OCI-M2 (cell line): Measurements from ENCODE around the gene TTYH3.
"Not testable (repeated sequence)": the region's sequence is repeated elsewhere in the genome, so short reads cannot be mapped to it uniquely, and the experiment has no call there.

Experiments
- DNase-seq: peaks from one replicate; lab custom pipeline; 2025; ENCODE audit not compliant: unreplicated experiment; lab: John Stamatoyannopoulos, UW

TTYH3 gene

DNA sequence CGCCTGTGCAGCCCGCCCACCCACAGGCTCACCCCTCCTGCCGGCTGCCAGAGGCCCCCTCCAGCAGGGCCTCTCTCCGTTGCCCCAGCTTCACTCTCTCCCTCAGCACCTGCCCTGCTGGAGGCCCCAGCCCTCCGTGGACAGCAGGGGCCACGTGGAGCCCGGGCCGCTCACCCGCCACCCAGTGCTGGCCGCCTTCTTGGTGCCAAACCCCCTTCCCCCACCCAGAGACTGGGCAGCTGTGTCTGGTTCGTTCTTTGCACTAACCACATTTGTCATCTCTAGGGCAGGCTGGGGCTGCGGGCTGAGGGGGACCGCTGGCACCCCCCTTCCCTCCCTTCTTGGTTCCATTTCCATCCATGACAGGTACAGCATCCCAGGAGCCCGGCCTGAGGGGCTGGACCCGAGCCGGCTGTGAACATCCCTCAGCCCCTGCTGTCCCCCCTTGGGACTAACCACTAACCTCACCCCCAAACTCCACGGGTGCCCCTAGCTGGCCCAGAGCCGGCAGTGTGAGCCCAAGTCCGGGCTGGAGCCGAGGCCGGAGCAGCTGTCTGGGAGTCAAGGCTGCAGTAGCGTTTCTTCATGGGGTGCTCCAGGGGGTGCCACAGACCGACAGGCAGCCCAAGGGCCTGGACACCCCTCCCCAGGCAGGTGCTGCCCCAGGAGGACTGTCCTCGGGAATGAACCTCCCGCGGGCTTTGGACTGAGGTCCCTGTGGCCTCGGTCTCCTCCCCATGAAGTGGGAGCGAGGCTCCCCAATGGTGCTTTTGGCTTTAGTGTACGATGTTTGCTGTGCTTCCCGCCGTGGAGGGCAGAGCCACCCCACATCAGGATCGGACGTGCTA is 30.7 kb downstream of the TTYH3 start:
- no peak for DNase-seq

DNA sequence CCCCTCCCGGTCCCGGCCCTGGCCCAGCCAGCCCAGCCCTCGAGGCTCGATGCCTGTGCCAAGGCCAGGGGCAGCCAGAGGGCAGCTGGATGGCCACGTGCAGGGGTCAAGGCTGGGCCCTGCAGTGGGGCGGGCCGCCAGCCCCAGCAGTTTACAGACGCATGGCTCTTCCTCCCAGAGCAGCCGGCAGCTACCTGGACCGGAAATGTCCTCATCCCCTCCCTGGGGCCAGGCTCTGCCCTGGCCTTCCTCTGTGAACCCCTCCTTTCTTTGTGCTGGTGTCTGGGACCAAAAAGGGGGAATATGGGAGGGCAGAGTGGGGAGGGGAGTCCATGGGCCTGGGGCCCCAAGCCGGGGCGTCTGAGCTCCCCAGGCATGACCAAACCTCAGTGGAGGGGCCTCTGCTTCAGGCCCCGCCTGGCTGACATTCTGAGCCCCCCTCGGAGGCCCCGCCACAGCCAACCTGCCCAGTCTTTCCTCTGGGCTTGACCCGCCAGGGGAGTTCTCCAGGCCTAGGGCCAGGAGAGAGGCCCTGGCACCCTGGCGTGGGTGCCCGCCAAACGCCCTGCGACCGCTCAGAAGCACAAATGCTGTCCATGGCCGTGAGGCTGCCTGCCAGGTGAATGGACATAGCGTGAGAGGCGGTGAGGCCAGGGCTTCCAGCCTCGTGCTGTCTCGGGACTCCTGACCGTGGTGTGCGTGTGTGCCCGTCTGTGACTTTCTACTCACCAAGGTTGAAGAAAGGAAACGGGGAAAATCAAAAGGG is 31.5 kb downstream of the TTYH3 start:
- DNase-seq = no peak

DNA sequence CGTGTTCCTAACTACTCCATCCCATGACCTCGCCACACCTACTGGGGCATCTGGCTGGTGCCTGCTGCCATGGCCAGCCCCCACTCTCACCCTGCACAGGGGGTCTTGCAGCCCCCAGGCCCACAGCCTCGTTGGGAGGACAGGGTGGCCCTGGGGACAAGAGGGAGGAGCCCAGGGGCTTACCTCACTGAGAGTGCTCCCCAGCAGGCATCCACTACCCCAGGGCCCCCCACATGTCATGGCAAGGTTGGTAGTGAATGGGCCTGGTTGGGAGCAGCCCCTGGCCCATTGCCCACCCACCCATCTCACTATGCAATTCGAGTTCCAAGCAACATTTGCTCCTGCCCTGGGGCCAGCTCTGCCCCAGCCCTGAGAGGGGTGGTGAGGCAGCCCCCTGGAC is 32.2 kb downstream of the TTYH3 start:
- no peak for DNase-seq

DNA sequence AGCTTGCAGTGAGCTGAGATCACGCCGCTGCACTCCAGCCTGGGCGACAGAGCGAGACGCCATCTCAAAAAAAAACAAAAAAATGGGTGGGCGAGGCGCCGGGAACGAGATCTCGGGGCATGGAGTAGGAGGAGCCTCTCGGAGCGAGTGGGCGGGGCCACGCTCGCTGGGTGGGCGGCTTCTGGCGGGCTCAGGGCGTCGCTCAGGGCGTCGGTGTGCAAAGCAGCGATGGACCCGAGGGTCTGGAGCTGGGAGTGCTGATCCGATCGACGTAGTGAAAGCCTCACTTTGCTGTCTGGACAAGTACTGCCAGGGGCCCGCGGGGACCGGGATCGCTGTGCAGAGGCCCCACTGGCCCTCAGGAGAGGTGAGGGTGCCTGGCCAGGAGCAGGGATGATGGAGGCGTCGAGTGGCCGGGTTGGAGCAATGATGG is 33.6 kb downstream of the TTYH3 start:
- no peak for DNase-seq

DNA sequence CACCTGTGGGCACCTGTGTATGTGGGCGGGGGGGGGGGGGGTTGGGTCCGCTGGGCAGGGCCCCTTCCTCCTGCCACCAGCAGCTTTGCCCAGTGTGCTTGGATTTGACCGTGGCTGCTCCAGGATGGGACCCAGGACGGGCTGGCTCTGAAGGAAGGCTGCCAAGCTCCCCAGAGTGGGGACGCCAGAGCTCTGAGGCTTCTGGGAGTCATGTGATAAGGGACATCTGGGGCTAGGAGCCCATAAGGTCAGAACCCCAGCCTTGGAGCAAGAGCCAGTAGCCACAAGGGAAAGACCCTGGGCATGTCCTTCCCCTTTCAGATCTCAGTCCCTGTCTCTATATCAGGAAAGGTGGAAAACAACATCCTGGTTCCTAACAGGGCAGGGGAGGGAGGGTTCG is 34.4 kb downstream of the TTYH3 start:
- no peak for DNase-seq

DNA sequence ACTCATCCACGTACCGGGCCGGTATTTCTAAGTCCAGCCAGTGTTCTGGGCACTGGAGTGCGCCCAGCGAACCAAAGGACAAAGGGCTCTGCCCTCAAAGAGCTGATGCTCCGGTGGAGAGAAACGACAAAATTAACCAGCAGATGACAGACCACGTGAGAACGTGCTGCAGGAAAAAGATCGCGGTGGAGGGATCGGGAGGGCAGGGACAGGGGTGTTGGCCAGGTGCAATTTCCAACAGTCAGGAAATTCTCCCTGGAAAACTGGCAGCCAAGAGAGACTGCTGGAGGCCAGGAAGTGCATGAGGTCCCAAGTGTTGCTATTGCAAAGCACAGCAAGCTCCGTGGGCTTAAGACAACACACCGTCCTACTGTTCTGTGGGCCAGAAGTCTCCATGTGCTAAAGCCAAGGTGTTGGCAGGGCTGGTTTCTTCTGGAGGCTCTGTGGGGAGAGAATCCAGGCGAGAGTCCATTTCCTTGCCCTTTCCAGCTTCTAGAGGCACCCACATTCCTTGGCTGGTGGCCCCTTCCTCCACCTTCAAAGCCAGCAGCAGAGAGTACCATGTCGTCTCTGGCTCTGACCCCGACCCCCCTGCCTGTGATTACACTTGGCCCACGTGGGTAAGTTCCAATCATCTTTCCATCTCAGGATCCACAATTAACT is 34.9 kb downstream of the TTYH3 start:
- no peak for DNase-seq

DNA sequence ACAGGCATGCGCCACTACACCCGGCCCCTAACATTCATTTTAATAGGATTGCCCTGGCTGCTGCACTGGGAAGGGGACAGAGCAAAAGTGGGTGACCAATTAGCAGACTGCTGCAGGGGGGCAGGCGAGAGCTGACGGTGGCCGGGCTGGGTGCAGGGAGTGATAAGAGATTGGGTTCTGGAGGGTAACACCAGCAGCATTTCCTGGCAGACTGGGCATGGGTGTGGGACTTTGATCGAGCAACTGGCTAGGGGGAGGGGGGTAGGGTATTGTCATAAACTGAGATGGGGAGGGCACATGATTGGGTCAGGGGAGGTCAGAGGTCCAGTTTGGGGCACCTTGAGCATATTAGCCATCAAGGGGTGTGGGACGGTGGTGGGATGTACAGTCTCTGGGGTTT is 36.1 kb downstream of the TTYH3 start:
- no peak for DNase-seq

DNA sequence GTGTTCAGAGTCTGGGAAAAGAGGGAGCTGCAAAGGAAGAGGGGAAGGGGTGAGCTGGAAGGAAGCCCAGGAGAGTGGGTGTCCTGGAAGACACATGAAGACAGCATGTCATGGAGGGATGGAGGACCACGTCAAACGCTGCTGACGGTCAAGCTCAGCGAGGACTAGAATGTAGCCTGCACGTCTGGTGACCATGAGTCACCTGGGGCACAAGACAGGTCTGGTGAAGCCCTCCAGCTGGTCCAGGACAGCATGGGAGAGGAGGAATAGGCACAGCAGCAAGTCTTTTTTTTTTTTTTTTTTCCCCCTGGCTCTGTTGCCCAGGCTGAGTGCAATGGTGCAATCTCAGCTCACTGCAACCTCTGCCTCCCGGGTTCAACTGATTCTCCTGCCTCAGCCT is 36.6 kb downstream of the TTYH3 start:
- no peak for DNase-seq

DNA sequence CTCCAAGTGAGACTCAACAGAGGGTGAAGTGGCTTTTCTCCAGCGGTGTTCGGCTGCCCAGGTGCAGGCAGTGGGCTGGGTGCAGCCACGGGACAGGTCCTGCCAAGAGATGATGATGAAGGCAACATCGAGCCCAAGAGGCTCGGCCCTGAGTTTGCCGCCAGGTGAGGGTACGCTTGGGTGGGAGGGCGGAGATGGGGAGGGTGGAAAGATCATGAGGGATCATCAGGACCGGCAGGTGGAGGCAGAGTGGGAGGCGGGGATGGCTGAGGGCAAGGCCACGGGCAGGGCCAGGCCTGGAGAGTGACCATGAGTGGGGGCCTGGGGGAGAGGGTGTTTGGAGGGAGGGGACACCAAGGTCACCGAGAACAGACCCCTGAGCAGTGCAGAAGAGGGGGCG is 38.4 kb downstream of the TTYH3 start:
- DNase-seq = no peak

DNA sequence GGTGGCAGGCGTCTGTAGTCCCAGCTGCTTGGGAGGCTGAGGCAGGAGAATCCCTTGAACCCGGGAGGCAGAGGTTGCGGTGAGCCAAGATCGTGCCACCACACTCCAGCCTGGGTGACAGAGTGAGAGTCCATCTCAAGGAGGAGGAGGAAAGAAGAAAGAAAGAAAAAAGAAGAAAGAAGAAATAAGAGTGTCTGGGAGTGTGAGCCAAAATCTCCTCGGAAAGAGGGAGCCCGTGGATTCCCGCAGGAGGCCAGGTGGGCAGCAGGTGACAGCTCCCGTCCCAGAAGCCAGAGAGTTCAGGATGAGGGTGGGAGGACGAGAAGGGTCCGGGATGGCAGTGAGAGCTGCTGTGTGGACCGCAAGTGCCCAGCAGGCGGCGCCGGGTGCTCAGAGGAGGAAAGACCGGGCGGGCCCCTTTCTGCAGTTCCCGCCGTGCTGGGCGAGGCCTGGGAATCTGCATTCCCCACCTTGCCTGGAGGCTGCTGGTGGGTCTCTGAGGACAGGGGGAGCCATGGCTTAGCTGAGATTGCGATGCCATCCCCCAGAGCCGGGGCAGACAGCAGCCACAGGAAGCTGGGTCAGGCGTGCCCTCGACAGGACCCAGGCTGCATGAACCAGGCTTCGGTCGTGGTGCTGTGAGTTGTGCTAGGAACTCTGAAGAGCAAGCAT is 39.1 kb downstream of the TTYH3 start:
- DNase-seq = no peak

DNA sequence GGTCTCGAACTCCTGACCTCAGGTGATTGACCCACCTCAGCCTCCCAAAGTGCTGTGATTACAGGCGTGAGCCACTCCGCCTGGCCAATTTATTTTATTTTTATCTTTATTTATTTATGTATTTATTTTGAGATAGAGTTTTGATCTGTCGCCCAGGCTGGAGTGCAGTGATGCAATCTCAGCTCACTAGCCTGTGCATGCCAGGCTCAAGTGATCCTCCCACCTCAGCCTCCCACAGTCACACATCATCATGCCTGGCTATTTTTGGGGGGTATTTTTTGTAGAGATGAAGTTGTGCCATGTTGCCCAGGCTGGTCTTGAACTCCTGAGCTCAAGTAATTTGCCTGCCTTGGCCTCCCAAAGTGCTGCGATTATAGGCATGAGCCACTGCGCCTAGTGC is 41.4 kb downstream of the TTYH3 start:
- not testable (repeated sequence) for DNase-seq

DNA sequence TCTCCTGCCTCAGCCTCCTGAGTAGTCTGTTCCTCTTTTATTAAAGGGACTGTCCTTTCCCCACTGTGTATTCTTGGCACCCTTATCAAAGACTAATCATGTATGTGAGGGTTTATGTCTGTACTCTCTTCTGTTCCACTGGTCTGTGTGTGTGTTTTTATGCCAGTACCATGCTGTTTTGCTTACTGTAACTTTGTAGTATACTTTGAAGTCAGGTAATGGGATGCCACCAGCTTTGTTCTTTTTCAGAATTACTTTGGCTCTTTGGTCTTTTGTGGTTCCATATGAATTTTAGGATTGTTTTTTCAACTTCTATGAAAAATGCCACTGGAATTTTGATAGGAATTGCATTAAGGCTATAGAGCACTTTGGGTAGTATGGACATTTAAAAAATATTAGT is 42.1 kb downstream of the TTYH3 start:
- no peak for DNase-seq

DNA sequence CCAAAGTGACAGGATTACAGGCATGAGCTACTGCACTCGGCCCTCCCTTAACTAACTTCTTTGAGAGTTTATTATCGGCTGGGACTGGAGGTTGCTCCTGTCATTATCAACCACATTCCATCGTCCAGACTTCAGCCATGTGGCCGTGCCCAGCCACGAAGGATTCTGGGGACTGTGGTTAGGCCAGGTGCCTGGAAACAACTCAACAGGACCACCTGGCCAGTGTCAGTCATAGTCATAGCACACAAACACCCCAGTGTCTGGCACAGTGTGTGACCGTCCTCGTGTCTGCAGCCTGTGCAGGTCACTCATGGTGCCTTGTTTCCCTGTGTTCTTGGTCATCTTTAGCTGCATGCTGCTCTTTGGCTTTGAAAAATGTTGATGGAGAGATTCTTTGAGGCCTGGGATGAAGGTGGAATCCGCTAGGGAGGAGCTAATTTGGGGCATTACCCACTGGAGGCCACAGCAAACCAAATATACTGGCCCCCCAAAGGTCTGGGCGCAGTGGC is 43.5 kb downstream of the TTYH3 start:
- no peak for DNase-seq

DNA sequence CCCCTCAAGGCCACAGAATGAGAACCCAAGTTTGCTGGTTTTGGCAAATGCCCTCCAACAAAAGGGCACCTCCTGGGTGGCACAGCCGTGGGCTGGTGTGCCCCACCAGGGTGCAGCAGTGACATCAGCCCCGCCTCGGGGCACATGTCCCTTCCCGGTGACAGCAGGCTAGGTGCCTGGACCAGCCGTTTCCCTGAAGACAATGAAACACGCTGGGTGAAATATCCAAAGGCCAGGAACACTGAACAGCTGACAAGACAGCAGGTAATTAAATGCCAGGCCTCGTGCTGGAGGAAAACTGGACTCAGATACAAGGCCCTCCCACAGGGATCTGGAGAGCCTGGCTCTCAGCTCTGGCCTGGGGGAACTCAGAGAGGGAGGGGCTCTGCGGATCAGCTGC is 44.8 kb downstream of the TTYH3 start:
- not testable (repeated sequence) for DNase-seq

DNA sequence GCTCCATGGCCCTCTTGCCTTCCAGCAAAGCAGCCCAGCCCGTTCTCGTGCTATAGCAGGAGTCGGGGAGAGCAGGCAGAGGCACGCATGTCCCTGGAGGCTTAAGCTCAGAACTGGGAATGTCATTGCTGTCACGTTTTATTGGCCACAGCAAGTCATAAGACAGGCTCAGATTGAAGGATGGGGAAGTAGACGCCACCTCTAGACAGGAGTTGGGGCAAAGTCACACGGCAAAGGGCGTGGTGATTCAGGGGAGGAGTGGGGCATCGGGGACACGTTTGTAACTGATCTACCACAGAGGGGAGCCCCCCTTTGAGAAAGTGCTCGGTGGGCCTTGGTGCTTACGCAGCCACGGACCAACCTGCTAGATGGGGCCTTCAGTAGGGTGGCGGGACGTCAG is 46.7 kb downstream of the TTYH3 start:
- DNase-seq = not testable (repeated sequence)

DNA sequence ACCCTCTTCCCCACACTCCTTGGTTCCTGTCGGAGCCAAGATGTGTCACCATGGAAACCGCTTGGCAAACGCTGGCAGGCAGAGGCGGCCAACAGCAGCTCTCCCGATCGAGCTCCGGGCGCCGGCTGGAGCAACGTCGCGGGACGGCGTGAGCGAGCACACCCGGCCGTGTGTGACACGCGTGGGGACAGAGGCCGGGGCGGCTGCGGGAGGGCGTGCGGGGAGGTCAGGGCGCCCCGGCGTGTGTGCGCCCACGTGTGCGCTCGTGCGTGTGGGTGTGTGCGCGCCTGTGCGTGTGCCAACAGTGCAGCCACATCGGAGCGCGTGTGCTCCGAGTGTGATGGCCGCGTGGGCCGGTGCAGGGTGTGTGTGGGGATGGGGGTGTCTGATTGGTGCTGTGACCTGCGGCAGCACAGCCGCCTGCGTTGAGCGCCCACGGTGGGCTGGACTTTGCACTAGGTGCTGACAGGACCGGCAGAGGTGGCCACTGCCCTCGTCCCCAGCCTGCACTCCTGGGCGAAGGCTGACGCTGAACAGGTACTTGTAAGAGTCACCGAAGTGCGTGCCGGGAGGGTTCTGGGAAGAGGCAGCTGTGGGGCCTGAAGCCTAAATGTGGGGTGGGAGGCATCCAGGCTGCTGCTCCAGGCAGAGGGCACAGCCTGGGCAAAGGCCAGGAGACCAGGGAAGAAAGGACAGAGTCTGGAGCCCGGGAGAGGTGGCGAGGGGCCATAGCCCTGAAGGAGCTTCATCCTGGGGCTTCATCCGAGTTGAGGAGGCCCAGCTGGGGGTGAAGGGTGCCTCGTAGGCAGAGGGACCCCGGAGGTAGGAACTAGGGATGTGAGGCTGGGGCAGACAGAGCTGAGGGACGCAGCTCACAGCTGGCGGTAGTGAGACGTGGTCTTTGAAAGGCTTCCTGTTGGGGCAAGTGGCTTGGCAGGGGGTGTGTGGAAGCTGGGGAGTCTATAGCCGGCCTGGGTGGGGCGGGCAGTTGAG is 47.6 kb downstream of the TTYH3 start:
- DNase-seq = not testable (repeated sequence)

DNA sequence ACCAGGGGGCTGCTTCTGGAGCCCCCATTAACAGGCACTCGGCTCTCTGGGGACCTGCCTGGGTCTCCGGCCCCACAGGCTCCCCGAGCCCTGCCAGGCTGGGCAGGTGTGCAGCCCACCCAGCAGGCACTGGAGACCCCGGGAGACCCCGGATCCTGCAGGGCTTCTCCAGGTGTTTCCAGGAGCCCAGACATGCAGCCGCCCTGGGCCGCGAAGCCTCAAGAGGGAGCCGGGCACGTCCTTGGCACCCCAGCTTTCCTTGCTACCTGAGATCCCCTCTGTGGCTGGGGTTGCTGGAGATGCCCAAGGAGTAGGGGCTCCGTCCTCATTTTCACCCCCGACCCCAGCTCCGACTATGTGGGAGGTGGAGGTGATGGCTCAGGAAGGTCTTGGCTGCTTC is 48.5 kb downstream of the TTYH3 start:
- DNase-seq = no peak

DNA sequence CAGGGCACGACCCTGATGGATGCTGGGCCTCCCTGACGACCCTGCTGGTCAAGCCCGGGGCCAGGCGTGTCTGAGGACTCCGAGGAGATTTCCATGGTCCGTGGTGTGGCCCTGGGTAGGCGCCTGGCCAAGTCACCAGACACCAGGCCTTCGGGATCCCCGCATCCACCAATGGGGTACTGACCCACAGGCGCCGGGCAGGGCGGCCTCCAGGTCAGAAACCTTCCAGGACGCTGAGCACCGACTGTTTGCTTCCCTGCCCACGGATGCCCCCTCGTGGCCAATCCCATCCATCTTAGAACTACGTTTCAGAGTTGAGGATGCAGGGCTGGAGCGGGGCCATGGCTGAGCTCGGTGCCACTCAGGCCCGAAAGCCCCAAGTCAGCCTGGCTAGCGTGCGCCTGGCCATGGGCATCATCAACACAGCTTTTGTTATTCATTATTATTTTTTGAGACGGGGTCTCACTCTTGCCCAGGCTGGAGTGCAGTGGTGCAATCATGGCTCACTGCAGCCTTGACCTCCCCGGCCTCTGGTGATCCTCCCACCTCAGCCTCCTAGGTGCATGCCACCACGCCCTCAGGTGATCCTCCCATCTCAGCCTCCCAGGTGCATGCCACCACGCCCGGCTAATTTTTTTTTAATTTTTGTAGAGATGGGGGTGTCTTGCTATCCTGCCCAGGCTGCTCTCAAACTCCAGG is 49.2 kb downstream of the TTYH3 start:
- no peak for DNase-seq
